Right hindlimb (tissue), 1 donor: ENCODE results near the gene KCNA2.

Experiments used
- DNase-seq: peaks from one replicate; pipeline ENCODE4 v3.0.0-alpha.2; 2018

The KCNA2 gene

DNA sequence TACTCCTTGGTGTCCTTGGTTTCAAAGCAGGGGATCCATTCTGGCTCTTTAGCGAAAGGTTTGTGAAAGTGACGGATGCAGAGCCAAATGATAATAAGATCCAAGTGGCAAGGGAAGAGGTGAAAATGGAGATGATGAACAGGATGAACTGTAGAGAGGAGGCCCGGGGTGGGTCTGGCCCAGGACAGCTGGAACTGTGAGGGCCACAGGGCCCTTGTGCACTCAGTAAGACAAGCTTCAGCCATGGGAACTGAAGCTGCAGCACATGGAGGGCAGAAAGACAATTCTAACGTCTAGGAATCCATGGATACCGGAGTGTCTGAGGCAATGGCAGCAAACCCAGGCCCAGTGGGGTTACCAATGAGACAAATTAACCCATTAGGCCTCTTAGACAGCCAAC lies 4.8 kb downstream of the KCNA2 start:
- no peak for DNase-seq

DNA sequence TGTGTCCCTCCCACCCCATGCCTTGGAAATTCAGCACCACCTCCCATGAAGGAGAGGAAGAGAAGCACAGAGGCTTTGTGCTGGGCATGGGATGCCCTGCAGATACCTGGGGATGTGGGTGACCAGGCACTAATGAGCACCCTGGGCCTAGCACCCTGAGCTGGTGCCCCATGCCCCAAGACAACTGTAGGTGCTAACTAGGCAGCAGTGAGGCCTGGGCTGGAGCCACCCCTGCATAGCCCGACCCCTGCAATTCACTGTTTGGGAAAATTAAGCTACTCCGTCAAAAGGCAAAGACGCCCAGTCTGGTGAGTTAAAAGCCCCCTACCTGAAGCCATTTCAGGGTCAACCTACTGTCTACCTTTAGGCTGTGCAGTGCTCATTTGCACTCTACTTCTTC lies 5.4 kb downstream of the KCNA2 start:
- DNase-seq, result no peak

DNA sequence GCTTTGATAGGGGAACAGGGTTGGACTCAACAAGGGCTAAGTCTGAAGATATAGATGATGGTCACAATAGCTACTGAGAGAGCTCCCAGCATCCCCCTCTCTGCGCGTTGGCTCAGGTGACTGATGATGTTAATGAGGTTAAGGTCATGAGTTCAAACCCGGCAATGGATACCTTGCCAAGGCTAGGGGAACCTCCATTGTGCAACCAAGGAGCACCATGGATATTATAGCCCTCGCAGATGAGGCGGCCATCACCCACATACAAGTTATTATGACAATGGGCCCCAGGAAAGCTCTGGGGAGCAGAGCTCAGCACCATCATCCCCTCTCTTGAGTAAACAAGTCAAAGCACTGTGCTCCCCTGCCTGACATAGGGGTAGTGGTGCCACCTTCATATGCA lies 8.2 kb downstream of the KCNA2 start:
- DNase-seq, result peak; percentile 0

GRCh38 chr1:110596312-110596711 lies 9.8 kb downstream of the KCNA2 start:
- DNase-seq, result peak; percentile 2

DNA sequence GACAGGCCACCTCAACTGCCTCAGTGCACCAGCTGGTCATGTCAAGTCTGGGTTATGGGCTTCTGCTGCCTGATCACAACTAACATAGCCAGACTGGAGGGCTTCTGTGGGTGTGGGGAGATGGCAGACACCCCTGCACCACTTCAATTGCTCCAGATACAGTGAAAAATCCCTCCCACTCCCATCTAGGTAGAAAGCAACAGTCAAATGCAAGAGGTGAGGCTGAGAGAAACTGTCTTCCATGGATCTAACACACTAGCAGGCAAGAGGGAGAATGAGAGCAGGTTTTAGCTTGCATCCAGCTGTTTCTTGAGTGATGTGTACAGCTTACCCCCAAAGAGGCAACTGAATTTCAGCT lies 10.8 kb downstream of the KCNA2 start:
- peak; percentile 1 for DNase-seq

GRCh38 chr1:110594456-110595352 lies 11.5 kb downstream of the KCNA2 start:
- peak; percentile 11 for DNase-seq

DNA sequence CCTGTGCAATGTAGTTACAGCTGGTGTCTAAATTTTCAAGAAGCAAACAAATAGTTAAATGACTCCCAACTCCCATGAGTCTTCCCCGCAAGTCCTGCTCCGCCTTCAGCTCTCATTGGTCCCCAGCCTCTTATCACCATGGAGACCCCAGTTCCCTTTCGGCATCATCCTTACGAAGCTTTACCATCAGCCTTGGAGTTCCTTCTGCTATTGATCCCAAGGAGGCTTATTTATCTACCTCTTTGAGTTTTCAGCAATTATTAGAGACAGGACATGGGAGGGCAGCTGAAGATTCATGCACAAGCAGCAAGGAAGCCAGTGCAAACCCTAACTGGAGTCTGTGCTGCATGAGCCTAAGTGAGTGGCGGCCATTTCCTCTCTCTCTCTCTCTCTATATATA lies 12.3 kb downstream of the KCNA2 start:
- no peak for DNase-seq

GRCh38 chr1:110591956-110592355 lies 14.2 kb downstream of the KCNA2 start:
- DNase-seq, result no peak

DNA sequence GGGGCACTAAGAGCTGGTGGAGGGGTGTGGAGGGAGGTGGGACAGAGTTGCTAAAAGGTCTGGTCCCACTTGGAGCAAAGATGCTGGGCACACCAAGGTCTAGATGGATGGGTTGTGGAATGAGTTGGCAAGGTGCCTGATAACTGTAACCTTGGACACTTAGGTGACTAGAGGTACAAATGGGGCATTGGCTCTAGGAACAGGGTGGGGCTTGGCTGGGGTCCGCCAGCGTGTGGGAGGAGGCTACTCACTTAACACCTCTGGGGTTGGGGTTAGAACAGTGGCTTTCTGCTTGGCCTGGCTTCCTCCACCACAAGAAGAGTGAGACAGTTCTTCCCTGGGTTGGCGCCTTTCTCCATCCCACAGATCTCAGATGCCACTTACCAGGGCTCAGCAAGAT lies 17.2 kb downstream of the KCNA2 start:
- no peak for DNase-seq

GRCh38 chr1:110588486-110588885 lies 17.7 kb downstream of the KCNA2 start:
- DNase-seq, result no peak

DNA sequence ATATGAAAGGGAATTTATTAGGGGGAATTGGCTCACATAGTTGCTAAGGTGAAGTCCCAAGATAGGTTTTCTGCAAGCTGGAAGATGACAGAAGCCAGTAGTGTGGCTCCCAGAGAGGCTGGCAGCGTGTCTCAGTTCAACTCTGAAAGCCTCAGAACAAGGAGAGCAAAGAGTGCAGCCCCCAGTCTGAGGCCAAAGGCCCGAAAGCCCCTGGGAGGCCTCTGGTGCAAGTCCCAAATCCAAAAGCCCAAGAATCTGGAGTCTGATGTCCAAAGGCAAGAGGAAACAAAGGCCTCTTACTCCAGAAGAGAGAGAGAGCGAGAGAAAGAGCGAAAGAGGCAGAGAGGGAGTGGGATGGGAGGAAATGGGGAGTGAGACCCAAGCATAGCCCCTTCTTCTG lies 18.3 kb downstream of the KCNA2 start:
- no peak for DNase-seq

DNA sequence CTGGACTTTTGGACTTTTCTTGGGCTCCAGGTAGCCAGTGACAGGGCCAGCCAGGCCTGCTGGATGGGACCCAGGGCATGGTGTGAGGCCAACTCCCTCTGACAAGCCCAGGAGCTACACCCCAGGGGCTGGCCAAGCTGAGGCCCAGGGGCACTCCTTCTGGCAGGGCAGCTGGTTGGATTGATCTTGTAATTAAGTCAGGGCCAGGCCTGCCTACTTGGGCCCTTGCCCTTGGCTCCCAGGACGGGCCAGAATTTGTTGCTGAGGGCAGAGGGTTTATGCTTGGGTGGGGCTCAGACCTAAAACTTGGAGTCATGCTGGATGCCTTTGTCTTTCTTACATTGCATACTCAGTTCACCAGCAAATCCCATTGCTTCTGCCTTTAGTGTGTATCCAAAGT lies 20.7 kb downstream of the KCNA2 start:
- DNase-seq, result no peak

GRCh38 chr1:110584045-110584444 lies 22.1 kb downstream of the KCNA2 start:
- no peak for DNase-seq

GRCh38 chr1:110583505-110583904 lies 22.7 kb downstream of the KCNA2 start:
- no peak for DNase-seq

DNA sequence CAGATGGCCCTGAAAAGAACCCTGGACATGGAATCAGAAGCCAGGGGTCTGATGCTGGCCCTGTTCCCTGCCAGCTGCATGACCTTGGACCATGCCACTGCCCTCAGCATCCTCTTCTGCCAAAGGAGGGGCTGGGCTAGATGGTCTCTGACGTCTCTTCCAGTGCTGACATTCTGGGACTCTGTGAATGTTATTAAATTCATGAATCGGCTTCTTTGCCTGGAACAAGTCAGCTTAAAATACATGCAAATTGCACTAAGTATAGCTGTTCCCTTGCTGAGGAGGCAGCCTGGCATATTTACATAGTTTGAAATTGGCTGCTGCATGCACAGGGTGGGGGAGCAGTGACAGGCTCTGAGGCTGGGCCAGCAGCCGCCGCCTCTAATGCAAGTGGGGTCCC lies 23.8 kb downstream of the KCNA2 start:
- DNase-seq, result no peak

GRCh38 chr1:110581682-110582145 lies 24.4 kb downstream of the KCNA2 start:
- no peak for DNase-seq

DNA sequence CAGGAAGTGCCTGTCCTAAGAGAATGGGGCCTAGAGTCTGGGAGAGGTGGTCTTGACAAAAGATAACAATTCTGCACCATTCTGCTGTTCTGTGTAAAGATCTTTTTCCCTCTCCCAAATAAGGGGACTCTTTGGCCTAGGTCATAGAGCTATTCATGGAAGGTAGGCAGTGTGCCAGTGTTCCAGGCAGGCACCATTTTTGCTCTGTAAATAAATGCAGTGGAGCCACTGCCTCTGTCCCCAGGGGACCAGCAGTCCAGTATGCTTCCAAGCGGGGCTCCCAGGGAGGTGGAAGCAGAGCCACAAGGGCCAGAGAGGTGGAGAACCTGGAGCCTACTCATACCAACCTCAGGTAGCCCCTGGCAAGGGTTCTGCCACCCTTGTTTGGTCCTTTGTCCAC lies 25.9 kb downstream of the KCNA2 start:
- DNase-seq, result no peak

DNA sequence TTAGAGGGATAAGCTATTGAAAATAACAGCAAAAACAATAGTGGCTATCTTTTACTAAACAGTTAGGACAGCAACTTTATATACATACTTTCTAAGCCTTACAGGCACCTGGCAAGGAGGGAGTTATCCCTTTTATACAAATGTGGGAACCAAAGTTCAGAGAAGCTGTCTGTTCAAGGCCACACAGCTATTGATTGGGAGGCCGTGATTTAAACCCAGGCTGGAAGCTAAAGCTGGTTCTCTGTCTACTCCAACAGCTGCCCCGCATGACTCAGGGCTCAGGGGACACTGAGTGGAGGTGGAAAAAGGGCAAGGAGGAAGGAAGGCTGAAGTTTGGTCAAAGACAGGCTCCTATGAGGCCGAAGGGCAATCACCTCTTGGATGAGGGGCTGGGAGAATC lies 26.7 kb downstream of the KCNA2 start:
- DNase-seq, result no peak

DNA sequence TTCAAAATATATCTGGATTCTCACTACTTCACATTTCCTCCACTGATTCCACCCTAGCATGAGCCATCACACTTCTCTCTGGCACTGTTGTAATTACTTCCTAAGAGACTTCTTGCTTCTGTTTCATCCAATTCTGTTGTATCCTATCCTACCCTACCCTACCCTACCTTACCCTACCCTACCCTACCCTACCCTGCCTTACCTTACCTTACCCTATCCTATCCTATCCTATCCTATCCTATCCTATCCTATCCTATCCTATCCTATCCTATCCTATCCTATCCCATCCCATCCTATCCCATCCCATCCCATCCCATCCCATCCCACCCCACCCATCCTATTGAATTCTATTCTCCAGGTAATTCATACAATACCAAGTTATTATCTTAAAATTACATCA lies 29.7 kb downstream of the KCNA2 start:
- DNase-seq, result no peak

- DNase-seq, result no peak
Measured at GRCh38 chr1:110573314-110573713, 32.8 kb downstream of the KCNA2 start.

DNA sequence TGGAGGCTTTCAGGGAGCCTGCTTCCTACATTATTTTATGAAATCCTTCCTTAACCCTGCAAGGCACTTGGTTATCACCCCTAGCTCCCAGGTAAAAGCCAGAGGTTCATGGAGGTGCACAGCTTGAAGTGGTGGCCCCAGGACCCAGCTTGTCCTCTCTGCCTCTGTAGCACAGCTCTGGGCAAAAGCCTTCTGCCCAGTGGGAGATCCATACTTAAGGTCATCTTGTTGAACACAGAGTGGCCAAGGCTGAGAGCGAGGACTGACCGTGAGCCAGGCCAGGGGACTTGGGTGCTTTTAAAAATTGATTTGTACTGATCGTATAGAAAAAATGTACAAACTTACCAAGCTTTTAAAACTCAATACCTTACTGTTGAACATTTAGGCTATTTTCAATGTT lies 33.4 kb downstream of the KCNA2 start:
- DNase-seq, result no peak

- DNase-seq, result no peak
Measured at GRCh38 chr1:110570901-110571300, 35.3 kb downstream of the KCNA2 start.

GRCh38 chr1:110570307-110570706 lies 35.9 kb downstream of the KCNA2 start:
- no peak for DNase-seq

GRCh38 chr1:110566836-110567235 lies 39.3 kb downstream of the KCNA2 start:
- no peak for DNase-seq

DNA sequence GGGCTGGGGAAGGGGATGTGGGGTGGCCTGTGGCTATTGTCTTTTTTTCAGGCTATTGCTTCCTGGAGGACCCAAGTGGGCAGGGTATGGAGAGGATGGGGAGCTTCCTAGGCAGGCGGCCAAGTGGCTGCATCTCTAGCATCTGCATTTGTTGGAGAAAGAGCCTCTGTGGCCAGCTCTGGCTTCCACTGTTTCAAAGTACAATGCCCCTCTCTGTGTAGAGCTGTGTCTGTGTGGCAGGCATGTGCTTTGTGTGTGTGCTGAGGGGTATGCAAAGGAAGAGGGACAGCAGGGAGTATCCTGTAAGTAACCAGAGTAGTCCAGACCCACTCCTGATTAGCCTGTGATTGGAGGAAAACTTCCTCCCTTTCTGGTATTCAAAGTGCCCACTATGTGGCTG lies 40.6 kb downstream of the KCNA2 start:
- no peak for DNase-seq
